Suprapubic skin (tissue), 3 donors: ENCODE results near the gene MIOS.

Source experiments
- CTCF ChIP-seq, 2 donors: fragments of 200-600 bp in 1 of 2; fragments of 450-650 bp in 1 of 2; sonication (generic) in 1 of 2; IDR thresholded peaks; one replicate each; pipeline ENCODE4 v1.5.1; 2016 to 2019; ENCODE audit warnings: antibody characterized with exemption in 2 of 2, mild to moderate bottlenecking in 1 of 2, moderate library complexity in 1 of 2
- POLR2A ChIP-seq, 2 donors: fragments of 450-650 bp; IDR thresholded peaks; one replicate each; pipeline ENCODE4 v1.6.1; 2017; ENCODE audit warnings: antibody characterized with exemption in 2 of 2, mild to moderate bottlenecking in 2 of 2, moderate library complexity in 2 of 2

- TF ChIP-seq POLR2A (IDR thresholded peaks at IDR 0.05) (no peak), CTCF (IDR thresholded peaks at IDR 0.05) (peak in 1 of 2 donors; percentile 15)
These were observed 87.0 kb downstream of the MIOS start for GRCh38 chr7:7653593-7654187.
